ENCODE measurements around the gene NARS2.
"Not testable (repeated sequence)": the region's sequence is repeated elsewhere in the genome, so short reads cannot be mapped to it uniquely, and the experiment has no call there.

The NARS2 gene

GRCh38 chr11:78542007-78542406 is 32.7 kb downstream of the NARS2 start:
- no peak for DNase-seq (ENCODE audit: low read depth in 2 of 2)

GRCh38 chr11:78541537-78541936 is 33.1 kb downstream of the NARS2 start:
- no peak for DNase-seq (ENCODE audit: low read depth in 2 of 2)

GRCh38 chr11:78540256-78540655 is 34.4 kb downstream of the NARS2 start:
- DNase-seq (ENCODE audit: low read depth in 2 of 2): no peak

GRCh38 chr11:78539506-78539905 is 35.2 kb downstream of the NARS2 start:
- DNase-seq (ENCODE audit: low read depth in 2 of 2): no peak

- DNase-seq (ENCODE audit: low read depth in 2 of 2): no peak
Measured at GRCh38 chr11:78536933-78537332, 37.7 kb downstream of the NARS2 start.

GRCh38 chr11:78535920-78536319 is 38.7 kb downstream of the NARS2 start:
- no peak for DNase-seq (ENCODE audit: low read depth in 2 of 2)

GRCh38 chr11:78535027-78535426 is 39.6 kb downstream of the NARS2 start:
- no peak for DNase-seq (ENCODE audit: low read depth in 2 of 2)

- no peak for DNase-seq (ENCODE audit: low read depth in 2 of 2)
Measured at GRCh38 chr11:78533399-78533798, 41.3 kb downstream of the NARS2 start.

- DNase-seq (ENCODE audit: low read depth in 2 of 2): no peak
Measured at GRCh38 chr11:78532991-78533390, 41.7 kb downstream of the NARS2 start.

- DNase-seq (ENCODE audit: low read depth in 2 of 2): no peak
Measured at GRCh38 chr11:78526497-78527146, 48.0 kb downstream of the NARS2 start.

GRCh38 chr11:78525720-78526119 is 48.9 kb downstream of the NARS2 start:
- DNase-seq (ENCODE audit: low read depth in 2 of 2): no peak

GRCh38 chr11:78520230-78520629 is 54.4 kb downstream of the NARS2 start:
- DNase-seq (ENCODE audit: low read depth in 2 of 2): no peak

- DNase-seq (ENCODE audit: low read depth in 2 of 2): no peak
Measured at GRCh38 chr11:78516281-78516680, 58.4 kb downstream of the NARS2 start.

GRCh38 chr11:78514922-78515502 is 59.7 kb downstream of the NARS2 start:
- DNase-seq (ENCODE audit: low read depth in 2 of 2): no peak

- not testable (repeated sequence) for DNase-seq (ENCODE audit: low read depth in 2 of 2)
Measured at GRCh38 chr11:78513085-78513484, 61.6 kb downstream of the NARS2 start.

- DNase-seq (ENCODE audit: low read depth in 2 of 2): no peak
Measured at GRCh38 chr11:78510597-78510996, 64.1 kb downstream of the NARS2 start.

- no peak for DNase-seq (ENCODE audit: low read depth in 2 of 2)
Measured at GRCh38 chr11:78510025-78510596, 64.6 kb downstream of the NARS2 start.

- no peak for DNase-seq (ENCODE audit: low read depth in 2 of 2)
Measured at GRCh38 chr11:78504708-78505107, 70.0 kb downstream of the NARS2 start.

GRCh38 chr11:78504181-78504580 is 70.5 kb downstream of the NARS2 start:
- no peak for DNase-seq (ENCODE audit: low read depth in 2 of 2)

- no peak for DNase-seq (ENCODE audit: low read depth in 2 of 2)
Measured at GRCh38 chr11:78499971-78500370, 74.7 kb downstream of the NARS2 start.

- no peak for DNase-seq (ENCODE audit: low read depth in 2 of 2)
Measured at GRCh38 chr11:78497293-78497692, 77.4 kb downstream of the NARS2 start.

GRCh38 chr11:78493413-78493975 is 81.2 kb downstream of the NARS2 start:
- no peak for DNase-seq (ENCODE audit: low read depth in 2 of 2)

- DNase-seq (ENCODE audit: low read depth in 2 of 2): no peak
Measured at GRCh38 chr11:78492973-78493372, 81.7 kb downstream of the NARS2 start.

All from fibroblast of skin of left biceps (primary cell).